HG03025 (cell line): Measurements from ENCODE around the gene NLN.
"Not testable (repeated sequence)": the region's sequence is repeated elsewhere in the genome, so short reads cannot be mapped to it uniquely, and the experiment has no call there.

Experiments used
- ATAC-seq: cut with Tn5 transposase; IDR thresholded peaks from one replicate; pipeline ENCODE4 v1.9.1; 2021; ENCODE audit warnings: mild to moderate bottlenecking, moderate library complexity; ENCODE audit not compliant: unreplicated experiment, low FRiP score

Gene NLN

GRCh38 chr5:65805089-65805488, 83.1 kb downstream of the NLN start:
- no peak for ATAC-seq

GRCh38 chr5:65807494-65807893, 85.5 kb downstream of the NLN start:
- ATAC-seq: not testable (repeated sequence)

- ATAC-seq: no peak
Observed at GRCh38 chr5:65808251-65808741, 86.3 kb downstream of the NLN start.

GRCh38 chr5:65808818-65809217, 86.8 kb downstream of the NLN start:
- ATAC-seq: no peak

GRCh38 chr5:65809817-65810531, 88.0 kb downstream of the NLN start:
- no peak for ATAC-seq

- no peak for ATAC-seq
Observed at GRCh38 chr5:65811004-65811403, 89.0 kb downstream of the NLN start.

GRCh38 chr5:65811885-65812284, 89.9 kb downstream of the NLN start:
- ATAC-seq: no peak

- no peak for ATAC-seq
Observed at GRCh38 chr5:65812648-65813047, 90.6 kb downstream of the NLN start.

GRCh38 chr5:65813174-65813573, 91.2 kb downstream of the NLN start:
- ATAC-seq: no peak

- no peak for ATAC-seq
Observed at GRCh38 chr5:65815161-65815560, 93.2 kb downstream of the NLN start.

GRCh38 chr5:65816729-65817128, 94.7 kb downstream of the NLN start:
- ATAC-seq: no peak

- no peak for ATAC-seq
Observed at GRCh38 chr5:65817931-65818330, 95.9 kb downstream of the NLN start.

GRCh38 chr5:65818592-65818991, 96.6 kb downstream of the NLN start:
- no peak for ATAC-seq

- ATAC-seq: no peak
Observed at GRCh38 chr5:65819215-65819904, 97.4 kb downstream of the NLN start.

GRCh38 chr5:65819905-65820240, 97.9 kb downstream of the NLN start:
- ATAC-seq: no peak

GRCh38 chr5:65820373-65820772, 98.4 kb downstream of the NLN start:
- no peak for ATAC-seq

GRCh38 chr5:65821966-65822365, 100.0 kb downstream of the NLN start:
- no peak for ATAC-seq

GRCh38 chr5:65822710-65823109, 100.7 kb downstream of the NLN start:
- ATAC-seq: no peak

- no peak for ATAC-seq
Observed at GRCh38 chr5:65823204-65823603, 101.2 kb downstream of the NLN start.

GRCh38 chr5:65823845-65824445, 101.9 kb downstream of the NLN start:
- no peak for ATAC-seq

- no peak for ATAC-seq
Observed at GRCh38 chr5:65825408-65826328, 103.7 kb downstream of the NLN start.
